ENCODE results near the gene CARD10. TPM values are rescaled to one million over a fixed set of nuclear protein-coding genes. Genes with fewer than 3 reads are reported as not detected.

The CARD10 gene
- total RNA-seq, 2 donors from 2014 or later: 14.2 to 70.7 TPM

DNA sequence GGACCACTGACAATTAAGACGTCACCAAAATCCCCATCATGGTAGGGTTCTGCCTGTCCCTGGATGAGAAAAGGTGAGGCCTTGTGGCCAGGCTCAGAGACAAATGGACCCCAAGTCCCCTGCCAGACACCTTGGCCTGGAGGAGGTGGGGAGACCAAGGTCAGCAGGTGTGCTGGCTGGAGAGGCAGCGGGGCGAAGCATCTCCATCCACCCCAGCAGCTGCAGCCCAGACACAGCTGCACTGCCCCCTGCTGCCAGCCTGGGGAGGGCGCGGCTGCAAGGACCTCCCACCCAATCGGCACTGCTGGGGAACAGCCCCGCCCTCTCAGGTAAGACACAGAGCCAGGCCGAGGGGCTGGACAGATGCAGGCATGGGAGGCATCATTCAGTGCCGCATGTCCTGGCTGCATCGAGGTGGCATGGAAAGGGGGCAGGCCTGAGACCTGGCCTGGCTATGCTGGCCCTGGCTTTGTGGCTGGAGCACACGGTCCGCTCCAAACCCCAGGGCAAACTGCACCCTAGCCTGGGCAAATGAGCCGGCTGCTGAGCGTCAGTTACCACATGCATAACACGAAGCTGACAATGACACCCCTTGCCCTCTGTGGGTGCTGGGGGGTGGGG lies 20.8 kb downstream of the CARD10 start:
- H3K9me3 ChIP-seq: no peaks in the 10 kb centered on the region
- H3K4me3 ChIP-seq: no peak overlapping the region
- no peak for TF ChIP-seq POLR2AphosphoS5 (IDR thresholded peaks at IDR 0.05)
- TF ChIP-seq, protein P1, sequence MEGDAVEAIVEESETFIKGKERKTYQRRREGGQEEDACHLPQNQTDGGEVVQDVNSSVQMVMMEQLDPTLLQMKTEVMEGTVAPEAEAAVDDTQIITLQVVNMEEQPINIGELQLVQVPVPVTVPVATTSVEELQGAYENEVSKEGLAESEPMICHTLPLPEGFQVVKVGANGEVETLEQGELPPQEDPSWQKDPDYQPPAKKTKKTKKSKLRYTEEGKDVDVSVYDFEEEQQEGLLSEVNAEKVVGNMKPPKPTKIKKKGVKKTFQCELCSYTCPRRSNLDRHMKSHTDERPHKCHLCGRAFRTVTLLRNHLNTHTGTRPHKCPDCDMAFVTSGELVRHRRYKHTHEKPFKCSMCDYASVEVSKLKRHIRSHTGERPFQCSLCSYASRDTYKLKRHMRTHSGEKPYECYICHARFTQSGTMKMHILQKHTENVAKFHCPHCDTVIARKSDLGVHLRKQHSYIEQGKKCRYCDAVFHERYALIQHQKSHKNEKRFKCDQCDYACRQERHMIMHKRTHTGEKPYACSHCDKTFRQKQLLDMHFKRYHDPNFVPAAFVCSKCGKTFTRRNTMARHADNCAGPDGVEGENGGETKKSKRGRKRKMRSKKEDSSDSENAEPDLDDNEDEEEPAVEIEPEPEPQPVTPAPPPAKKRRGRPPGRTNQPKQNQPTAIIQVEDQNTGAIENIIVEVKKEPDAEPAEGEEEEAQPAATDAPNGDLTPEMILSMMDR (IDR thresholded peaks at IDR 0.05): peak in 3 of 4 experiments; percentile 9 to 35 (median 30)
- TF ChIP-seq POLR2A (IDR thresholded peaks at IDR 0.05): no peak
- 67% methylated on average over 14 of the region's 15 CpGs for WGBS
- H3K27me3 ChIP-seq (replicated peaks; ENCODE audit: insufficient read depth): no peaks in the 10 kb centered on the region
- no peak for DNase-seq (ENCODE audit: low spot score)
- H3K27ac ChIP-seq: no peak overlapping the region
- H3K36me3 ChIP-seq: no peaks in the 10 kb centered on the region
- intact Hi-C loops (cut with DNase I): no loop called here
- H3K4me1 ChIP-seq (replicated peaks): peaks cover 19% of the 10 kb centered on the region

DNA sequence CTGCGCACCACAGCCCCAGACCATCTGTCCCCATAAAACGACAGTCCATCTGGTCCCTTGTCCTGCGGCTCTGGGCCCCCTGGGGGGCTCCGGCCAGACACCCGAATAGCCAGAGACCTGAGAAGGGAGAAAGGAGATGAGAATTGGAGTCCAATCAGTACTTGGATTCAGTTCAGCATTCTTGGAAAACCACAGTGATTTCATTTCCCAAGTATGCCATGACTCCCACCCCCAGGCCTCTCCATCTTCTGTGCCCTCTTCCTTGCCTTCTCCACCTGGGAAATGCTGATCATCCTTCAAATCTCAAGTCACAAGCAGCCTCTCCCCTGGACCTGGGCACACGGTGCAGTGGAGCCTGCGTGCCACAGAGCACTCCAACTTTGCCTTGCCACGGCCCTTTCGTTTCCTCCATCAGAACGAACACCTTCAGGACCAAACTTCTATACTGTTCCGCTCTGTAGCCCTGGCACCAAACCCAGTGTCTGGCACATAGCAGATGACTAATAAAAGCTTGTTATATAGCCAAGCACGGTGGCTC lies 22.1 kb downstream of the CARD10 start:
- peaks cover 10% of the 10 kb centered on the region for H3K4me1 ChIP-seq (replicated peaks)
- 82% methylated on average over 12 of the region's 12 CpGs for WGBS
- TF ChIP-seq POLR2AphosphoS5 (IDR thresholded peaks at IDR 0.05): no peak
- TF ChIP-seq, protein P1 (IDR thresholded peaks at IDR 0.05): no peak
- TF ChIP-seq POLR2A (IDR thresholded peaks at IDR 0.05): no peak

DNA sequence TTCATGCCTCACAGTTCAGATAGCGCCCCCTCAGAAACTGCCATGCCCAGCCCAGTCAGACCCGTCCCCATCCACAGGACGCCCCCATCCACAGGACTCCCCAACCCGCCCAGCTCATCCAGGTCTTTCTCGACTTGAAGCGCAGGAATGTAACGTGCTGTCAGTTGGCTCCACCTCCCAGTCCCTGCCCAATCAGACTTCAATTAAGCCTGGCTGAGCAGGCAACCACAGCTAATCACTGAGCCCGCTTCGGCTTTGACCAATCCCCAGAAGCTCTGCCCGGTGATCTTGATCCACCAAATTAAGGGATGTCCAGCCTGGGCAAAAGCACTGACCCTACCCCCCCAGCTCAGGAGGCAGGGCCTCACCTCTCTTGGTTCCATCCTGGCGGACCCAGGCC lies 22.6 kb downstream of the CARD10 start:
- Histone ChIP-seq H3K27me3 (replicated peaks; ENCODE audit: insufficient read depth) (no peaks in the 10 kb centered on the region), H3K36me3 (no peaks in the 10 kb centered on the region), H3K27ac (no peak overlapping the region), H3K4me1 (replicated peaks) (peaks cover 5% of the 10 kb centered on the region), H3K4me3 (no peak overlapping the region), H3K9me3 (no peaks in the 10 kb centered on the region)
- WGBS: 68% methylated on average over 10 of the region's 11 CpGs
- TF ChIP-seq, protein P1 (IDR thresholded peaks at IDR 0.05): no peak
- no peak for TF ChIP-seq POLR2A (IDR thresholded peaks at IDR 0.05)
- TF ChIP-seq POLR2AphosphoS5 (IDR thresholded peaks at IDR 0.05): no peak
- intact Hi-C loops (cut with DNase I): no loop called here
- no peak for DNase-seq (ENCODE audit: low spot score)

More for the DNA sequence above, 22.1 kb downstream of the CARD10 start:
- DNase-seq (ENCODE audit: low spot score): no peak
- Histone ChIP-seq H3K4me3 (no peak overlapping the region), H3K27me3 (replicated peaks; ENCODE audit: insufficient read depth) (no peaks in the 10 kb centered on the region), H3K27ac (no peak overlapping the region), H3K9me3 (no peaks in the 10 kb centered on the region), H3K36me3 (no peaks in the 10 kb centered on the region)
- intact Hi-C loops (cut with DNase I): no loop called here

DNA sequence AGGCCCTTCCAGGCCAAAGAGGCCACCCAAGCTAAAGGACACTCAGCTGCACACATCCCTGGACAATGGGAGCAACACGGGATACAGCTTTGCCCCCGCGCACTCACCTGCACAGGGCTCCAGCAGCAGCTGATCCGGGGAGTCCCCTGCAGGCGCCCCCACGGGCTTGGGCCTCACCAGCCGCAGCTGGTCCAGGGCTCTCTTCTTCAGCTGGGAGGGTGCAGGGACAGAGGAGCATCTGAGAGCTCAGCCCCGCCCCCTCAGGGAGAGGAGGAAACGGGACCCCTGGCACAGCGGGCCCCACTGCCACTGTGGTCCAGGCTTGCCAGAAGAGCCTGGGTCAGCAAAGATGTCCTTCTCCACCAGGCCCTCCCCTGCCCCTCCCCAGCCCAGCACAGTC lies 25.2 kb downstream of the CARD10 start:
- no peaks in the 10 kb centered on the region for H3K4me1 ChIP-seq (replicated peaks)
- H3K27me3 ChIP-seq (replicated peaks; ENCODE audit: insufficient read depth): no peaks in the 10 kb centered on the region
- intact Hi-C loops (cut with DNase I): no loop called here
- WGBS: 93% methylated on average over 10 of the region's 10 CpGs
- no peak overlapping the region for H3K4me3 ChIP-seq
- DNase-seq (ENCODE audit: low spot score): no peak
- H3K27ac ChIP-seq: no peak overlapping the region
- no peak for TF ChIP-seq POLR2AphosphoS5 (IDR thresholded peaks at IDR 0.05)
- TF ChIP-seq, protein P1 (IDR thresholded peaks at IDR 0.05): no peak
- H3K9me3 ChIP-seq: no peaks in the 10 kb centered on the region
- H3K36me3 ChIP-seq: no peaks in the 10 kb centered on the region
